Pancreas (tissue), 10 donors: ENCODE results near the gene RNF31. TPM values are rescaled to one million over a fixed set of nuclear protein-coding genes. Genes with fewer than 3 reads are reported as not detected.
A peak's percentile ranks its signal among the peaks of the same experiment; 100 is the strongest.

ENCODE experiments used
- ATAC-seq, 4 donors: fragments of 200-7000 bp; cut with Tn5 transposase; one replicate each; pipeline versions ENCODE4 v1.8.0 to v1.9.1; 2020; ENCODE audit warnings: mild to moderate bottlenecking in 4 of 4, moderate library complexity in 4 of 4
- DNase-seq, 6 donors: peaks; one replicate each; pipeline ENCODE4 v3.0.0-alpha.2; 2020
- FAIRE-seq: peaks from 2 replicates; lab custom pipeline; 2012; peaks lifted over from hg19 to GRCh38; lab: Jason Lieb, UNC
- H3K27ac ChIP-seq, 4 donors: fragments of 200-600 bp; sonication (generic); 1 replicate in 3 of 4; 2 replicates in 1 of 4; pipeline versions ENCODE4 v1.5.0 to v1.8.0; 2020
- H3K27me3 ChIP-seq, 4 donors: fragments of 200-600 bp; one replicate each; pipeline ENCODE4 v1.8.0; 2021
- H3K36me3 ChIP-seq, 3 donors: fragments of 200-600 bp; sonication (generic) in 1 of 3; one replicate each; pipeline versions ENCODE4 v1.5.0 to v1.8.0; 2020 to 2021
- H3K4me1 ChIP-seq, 3 donors: fragments of 200-600 bp; one replicate each; pipeline ENCODE4 v1.8.0; 2021
- H3K4me3 ChIP-seq, 4 donors: fragments of 200-600 bp; sonication (generic) in 2 of 4; one replicate each; pipeline versions ENCODE4 v1.5.0 to v1.8.0; 2020 to 2021
- H3K9me3 ChIP-seq, 4 donors: fragments of 200-600 bp; one replicate each; pipeline ENCODE4 v1.8.0; 2021
- CTCF ChIP-seq, 4 donors: fragments of 200-600 bp; sonication (generic) in 3 of 4; IDR thresholded peaks; one replicate each; pipeline versions ENCODE4 v1.5.0 to v1.8.0; 2021; ENCODE audit warnings: antibody characterized with exemption in 4 of 4
- WGBS, 2 donors: extraction: QIAGEN DNeasy Blood & Tissue Kit; methylation state at CpG; one replicate each; pipeline ENCODE4 v1.1.7; 2013; 5-methylcytosine and 5-hydroxymethylcytosine counted together
- intact Hi-C, 3 donors: fragments of 100-400 bp; cut with DNase I; formaldehyde crosslinking; loops; one replicate each; pipeline versions ENCODE4 v1.11.1 to v1.14.2; 2022
- polyA plus RNA-seq, 2 donors: library from polyadenylated mRNA; stranded (reverse); fragments of 200-250 nt; gene quantifications; one replicate each; pipeline ENCODE4 v1.2.3, GENCODE V29; 2013
- total RNA-seq, 6 donors: library from RNA; stranded (reverse); fragmentation: NEBNext Ultra II Directional in 4 of 6; extraction: Animal tissue kit (Norgen Biotek cat#: 25700) in 4 of 6; gene quantifications; one replicate each; pipeline versions ENCODE4 v1.2.1 to v1.2.4, GENCODE V29; 2021 to 2023
- donor health status: healthy with polysubstance abuse.
- donor health status: DM: no; HTN: no; CAD: no; lungs with moderate emphysema.
- donor health status: DM: no; HTN: no; CAD: no.
- donor health status: control.
- donor health status: control.
- donor health status: Bipolar disorder and iron deficiency.
- donor health status: DM: yes; HTN: yes; CAD: no.
- donor health status: DM: no; HTN: no; CAD: no.
- donor health status: DM: no; HTN: no; CAD: no.
- donor health status: DM: yes; HTN: yes; CAD: no.

The RNF31 gene
- total and polyA plus RNA-seq, 8 donors: 25.8 to 169 (median 40.4) TPM

- no peak for TF ChIP-seq CTCF (IDR thresholded peaks at IDR 0.05)
- Histone ChIP-seq H3K36me3 (peaks cover 0 to 45% (median 29%) of the 10 kb centered on the region in 3 donors), H3K4me1 (peaks cover 8 to 16% (median 14%) of the 10 kb centered on the region in 3 donors), H3K27me3 (no peaks in the 10 kb centered on the region), H3K4me3 (no peak overlapping the region), H3K27ac (no peak overlapping the region), H3K9me3 (no peaks in the 10 kb centered on the region)
- 83 to 87% methylated on average over 9 of the region's 9 CpGs for WGBS, 2 donors
- ATAC-seq (no peak), FAIRE-seq (no peak), DNase-seq (peak in 1 of 6 donors; percentile 59)
- intact Hi-C loops: no loop called here
Observed at GRCh38 chr14:24150061-24150460, 2.8 kb downstream of the RNF31 start.

GRCh38 chr14:24150567-24150966 is 3.3 kb downstream of the RNF31 start:
- DNase-seq: peak in 1 of 6 donors; percentile 60
- no peak for TF ChIP-seq CTCF (IDR thresholded peaks at IDR 0.05)
- no peak for ATAC-seq
- no peak for FAIRE-seq
- Histone ChIP-seq H3K4me3 (no peak overlapping the region), H3K9me3 (no peaks in the 10 kb centered on the region), H3K27ac (no peak overlapping the region), H3K4me1 (peaks cover 4 to 11% (median 10%) of the 10 kb centered on the region in 3 donors), H3K36me3 (peaks cover 3 to 50% (median 34%) of the 10 kb centered on the region in 3 donors), H3K27me3 (no peaks in the 10 kb centered on the region)
- 87 to 91% methylated on average over 9 of the region's 9 CpGs for WGBS, 2 donors
- intact Hi-C loops: no loop called here

- WGBS, 2 donors: 85 to 86% methylated on average over 8 to 9 of the region's 9 CpGs
- Histone ChIP-seq H3K27ac (no peak overlapping the region), H3K36me3 (peaks cover 3 to 54% (median 35%) of the 10 kb centered on the region in 3 donors), H3K9me3 (no peaks in the 10 kb centered on the region), H3K27me3 (no peaks in the 10 kb centered on the region), H3K4me1 (peaks cover 0 to 7% (median 6%) of the 10 kb centered on the region in 3 donors), H3K4me3 (no peak overlapping the region)
- ATAC-seq: no peak
- TF ChIP-seq CTCF (IDR thresholded peaks at IDR 0.05): no peak
- DNase-seq: peak in 2 of 6 donors; percentile 40
- intact Hi-C loops: no loop called here
- FAIRE-seq: no peak
Observed at GRCh38 chr14:24150993-24151392, 3.7 kb downstream of the RNF31 start.

GRCh38 chr14:24151404-24152080 is 4.2 kb downstream of the RNF31 start:
- H3K4me1 ChIP-seq: peaks cover 0 to 7% (median 6%) of the 10 kb centered on the region in 3 donors
- H3K9me3 ChIP-seq: no peaks in the 10 kb centered on the region
- H3K4me3 ChIP-seq: no peak overlapping the region
- ATAC-seq (no peak), FAIRE-seq (no peak), DNase-seq (peak in 2 of 6 donors; percentile 50 to 67)
- peaks cover 3 to 59% (median 37%) of the 10 kb centered on the region in 3 donors for H3K36me3 ChIP-seq
- no peak for TF ChIP-seq CTCF (IDR thresholded peaks at IDR 0.05)
- intact Hi-C loops: no loop called here
- WGBS, 2 donors: 94% methylated on average over 16 of the region's 16 CpGs
- H3K27ac ChIP-seq: no peak overlapping the region
- H3K27me3 ChIP-seq: no peaks in the 10 kb centered on the region

GRCh38 chr14:24155100-24155499 is 7.8 kb downstream of the RNF31 start:
- no peaks in the 10 kb centered on the region for H3K27me3 ChIP-seq
- no peaks in the 10 kb centered on the region for H3K4me1 ChIP-seq
- TF ChIP-seq CTCF (IDR thresholded peaks at IDR 0.05): no peak
- H3K36me3 ChIP-seq: peaks cover 8 to 65% (median 37%) of the 10 kb centered on the region in 3 donors
- intact Hi-C loops: no loop called here
- 96 to 97% methylated on average over 10 of the region's 10 CpGs for WGBS, 2 donors
- H3K27ac ChIP-seq: no peak overlapping the region
- no peaks in the 10 kb centered on the region for H3K9me3 ChIP-seq
- peak in 1 of 6 donors; percentile 42 for DNase-seq
- no peak for ATAC-seq
- no peak for FAIRE-seq
- no peak overlapping the region for H3K4me3 ChIP-seq
